Ovary (tissue), 3 donors: Measurements from ENCODE around the gene PLSCR1.
"Not testable (repeated sequence)": the region's sequence is repeated elsewhere in the genome, so short reads cannot be mapped to it uniquely, and the experiment has no call there.

Source experiments
- CTCF ChIP-seq, 3 donors: fragments of 450-650 bp in 2 of 3; fragments of 200-600 bp in 1 of 3; IDR thresholded peaks; one replicate each; pipeline versions ENCODE4 v1.5.1 to v1.8.0; 2016 to 2022; ENCODE audit warnings: antibody characterized with exemption in 3 of 3, mild to moderate bottlenecking in 1 of 3
- EP300 ChIP-seq: sonication (generic); formaldehyde crosslinking; IDR thresholded peaks from one replicate; pipeline ENCODE4 v1.6.1; 2017; ENCODE audit warnings: antibody characterized with exemption
- POLR2A ChIP-seq: fragments of 450-650 bp; IDR thresholded peaks from one replicate; pipeline ENCODE4 v1.6.1; 2017; ENCODE audit warnings: antibody characterized with exemption, mild to moderate bottlenecking, moderate library complexity
- donor health status: DM: no; HTN: no; CAD: no.

- TF ChIP-seq CTCF (IDR thresholded peaks at IDR 0.05); POLR2A; EP300: not testable (repeated sequence)
Measured at GRCh38 chr3:146522174-146523158, 21.9 kb downstream of the PLSCR1 start.
